Esophagus muscularis mucosa (tissue), 4 donors: Measurements from ENCODE around the gene ATG12. TPM values are rescaled to one million over a fixed set of nuclear protein-coding genes. Genes with fewer than 3 reads are reported as not detected.

Source experiments
- DNase-seq: peaks from one replicate; pipeline ENCODE4 v3.0.0-alpha.2; 2017; ENCODE audit errors: extremely low spot score
- H3K27ac ChIP-seq, 4 donors: fragments of 200-600 bp; sonication (generic); replicated peaks in 1 of 4; 1 replicate in 3 of 4; 2 replicates in 1 of 4; pipeline ENCODE4 v1.5.1; 2016 to 2019; ENCODE audit warnings: mild to moderate bottlenecking in 1 of 4
- H3K27me3 ChIP-seq, 4 donors: fragments of 200-600 bp; sonication (generic); one replicate each; pipeline versions ENCODE4 v1.5.1 to v1.6.0; 2016 to 2019
- H3K36me3 ChIP-seq, 4 donors: fragments of 200-600 bp; sonication (generic); one replicate each; pipeline ENCODE4 v1.5.1; 2016 to 2019
- H3K4me1 ChIP-seq, 4 donors: fragments of 200-600 bp; sonication (generic); one replicate each; pipeline ENCODE4 v1.5.1; 2016 to 2019
- H3K4me3 ChIP-seq, 4 donors: fragments of 200-600 bp; sonication (generic); 1 replicate in 2 of 4; 2 replicates in 2 of 4; pipeline ENCODE4 v1.5.1; 2016 to 2019; ENCODE audit warnings: mild to moderate bottlenecking in 4 of 4, moderate library complexity in 1 of 4
- H3K9me3 ChIP-seq, 4 donors: fragments of 200-600 bp; sonication (generic); 1 replicate in 3 of 4; 2 replicates in 1 of 4; pipeline ENCODE4 v1.5.1; 2016 to 2019
- CTCF ChIP-seq, 3 experiments: fragments of 200-600 bp in 2 of 3; fragments of 450-650 bp in 1 of 3; sonication (generic) in 2 of 3; IDR thresholded peaks; one replicate each; pipeline ENCODE4 v1.5.1; 2017 to 2019; ENCODE audit warnings: antibody characterized with exemption in 3 of 3, mild to moderate bottlenecking in 2 of 3, moderate library complexity in 1 of 3
- EP300 ChIP-seq: sonication (generic); formaldehyde crosslinking; IDR thresholded peaks from one replicate; pipeline ENCODE4 v1.6.1; 2017; ENCODE audit warnings: antibody characterized with exemption
- POLR2A ChIP-seq: fragments of 450-650 bp; IDR thresholded peaks from one replicate; pipeline ENCODE4 v1.6.1; 2017; ENCODE audit warnings: antibody characterized with exemption, moderate library complexity, mild to moderate bottlenecking, low read depth
- POLR2AphosphoS5 ChIP-seq, 2 donors: sonication (generic); formaldehyde crosslinking; IDR thresholded peaks; one replicate each; pipeline ENCODE4 v1.6.1; 2017; ENCODE audit warnings: antibody characterized with exemption in 2 of 2
- WGBS: methylation state at CpG from one replicate; pipeline ENCODE4 v1.1.5; 2018; 5-methylcytosine and 5-hydroxymethylcytosine counted together
- intact Hi-C: fragments of 100-400 bp; cut with DNase I; formaldehyde crosslinking; loops from one replicate; pipeline ENCODE4 v1.15.1; 2023
- total RNA-seq, 4 donors: library from RNA; depleted of rRNA; stranded (reverse); fragments of >200 nt; gene quantifications; one replicate each; pipeline versions ENCODE4 v1.1.0 to v1.2.1, GENCODE V29; 2016

ATG12 gene
- total RNA-seq, 4 donors from 2014 or later: 26.7 to 45.1 (median 37.8) TPM

- H3K9me3 ChIP-seq: no peaks in the 10 kb centered on the region
- H3K27ac ChIP-seq: no peak overlapping the region
- H3K27me3 ChIP-seq: no peaks in the 10 kb centered on the region
- H3K36me3 ChIP-seq: peaks cover 0 to 24% (median 12%) of the 10 kb centered on the region in 4 donors
- 75% methylated on average over 2 of the region's 2 CpGs for WGBS
- DNase-seq: no peak
- intact Hi-C loops: no loop called here
- H3K4me3 ChIP-seq: no peak overlapping the region
- TF ChIP-seq POLR2AphosphoS5 (IDR thresholded peaks at IDR 0.05): no peak
- TF ChIP-seq CTCF (IDR thresholded peaks at IDR 0.05): peak in 1 of 3 experiments; percentile 16
- peaks cover 0 to 4% (median 0%) of the 10 kb centered on the region in 4 donors for H3K4me1 ChIP-seq
Observed at GRCh38 chr5:115875447-115875846, 34.1 kb upstream of the ATG12 start.

- 87% methylated on average over 1 of the region's 1 CpG for WGBS
- TF ChIP-seq EP300 (no peak), POLR2A (no peak), CTCF (IDR thresholded peaks at IDR 0.05) (no peak), POLR2AphosphoS5 (IDR thresholded peaks at IDR 0.05) (no peak)
- intact Hi-C loops: no loop called here
- H3K4me3 ChIP-seq: no peak overlapping the region
- no peak overlapping the region for H3K27ac ChIP-seq
- peaks cover 0 to 9% (median 2%) of the 10 kb centered on the region in 4 donors for H3K4me1 ChIP-seq
- H3K9me3 ChIP-seq: no peaks in the 10 kb centered on the region
- H3K27me3 ChIP-seq: no peaks in the 10 kb centered on the region
- H3K36me3 ChIP-seq: peaks cover 0 to 29% (median 14%) of the 10 kb centered on the region in 4 donors
- no peak for DNase-seq
Observed at GRCh38 chr5:115873392-115873791, 32.0 kb upstream of the ATG12 start.

- H3K9me3 ChIP-seq: no peaks in the 10 kb centered on the region
- 93% methylated on average over 2 of the region's 2 CpGs for WGBS
- H3K4me1 ChIP-seq: peaks cover 0 to 9% (median 2%) of the 10 kb centered on the region in 4 donors
- no peak for DNase-seq
- H3K27me3 ChIP-seq: no peaks in the 10 kb centered on the region
- intact Hi-C loops: no loop called here
- peaks cover 0 to 26% (median 14%) of the 10 kb centered on the region in 4 donors for H3K36me3 ChIP-seq
- H3K27ac ChIP-seq: no peak overlapping the region
- H3K4me3 ChIP-seq: no peak overlapping the region
- TF ChIP-seq POLR2AphosphoS5 (IDR thresholded peaks at IDR 0.05): no peak
- TF ChIP-seq CTCF (IDR thresholded peaks at IDR 0.05): no peak
- no peak for TF ChIP-seq EP300
- TF ChIP-seq POLR2A: no peak
Observed at GRCh38 chr5:115872447-115872846, 31.1 kb upstream of the ATG12 start.

- no peaks in the 10 kb centered on the region for H3K27me3 ChIP-seq
- H3K36me3 ChIP-seq: peaks cover 0 to 23% (median 13%) of the 10 kb centered on the region in 4 donors
- no peaks in the 10 kb centered on the region for H3K9me3 ChIP-seq
- H3K4me3 ChIP-seq: no peak overlapping the region
- intact Hi-C loops: no loop called here
- no peak for DNase-seq
- 82% methylated on average over 3 of the region's 3 CpGs for WGBS
- TF ChIP-seq POLR2A (no peak), EP300 (no peak), POLR2AphosphoS5 (IDR thresholded peaks at IDR 0.05) (no peak), CTCF (IDR thresholded peaks at IDR 0.05) (no peak)
- no peak overlapping the region for H3K27ac ChIP-seq
- H3K4me1 ChIP-seq: peaks cover 3 to 18% (median 10%) of the 10 kb centered on the region in 4 donors
Observed at GRCh38 chr5:115869256-115869795, 28.0 kb upstream of the ATG12 start.

GRCh38 chr5:115859378-115859777 is 18.0 kb upstream of the ATG12 start:
- Histone ChIP-seq H3K4me1 (peaks cover 18 to 39% (median 27%) of the 10 kb centered on the region in 4 donors), H3K9me3 (peaks cover 0 to 6% (median 0%) of the 10 kb centered on the region in 4 donors)
- intact Hi-C loops: no loop called here

More at GRCh38 chr5:115859378-115859777, 18.0 kb upstream of the ATG12 start:
- H3K27ac ChIP-seq: no peak overlapping the region
- no peaks in the 10 kb centered on the region for H3K27me3 ChIP-seq
- H3K4me3 ChIP-seq: no peak overlapping the region
- DNase-seq: no peak
- no peaks in the 10 kb centered on the region for H3K36me3 ChIP-seq
- TF ChIP-seq POLR2AphosphoS5 (IDR thresholded peaks at IDR 0.05) (no peak), EP300 (no peak), CTCF (IDR thresholded peaks at IDR 0.05) (no peak), POLR2A (no peak)
